ENCODE data around the gene PPFIA3.

DNA sequence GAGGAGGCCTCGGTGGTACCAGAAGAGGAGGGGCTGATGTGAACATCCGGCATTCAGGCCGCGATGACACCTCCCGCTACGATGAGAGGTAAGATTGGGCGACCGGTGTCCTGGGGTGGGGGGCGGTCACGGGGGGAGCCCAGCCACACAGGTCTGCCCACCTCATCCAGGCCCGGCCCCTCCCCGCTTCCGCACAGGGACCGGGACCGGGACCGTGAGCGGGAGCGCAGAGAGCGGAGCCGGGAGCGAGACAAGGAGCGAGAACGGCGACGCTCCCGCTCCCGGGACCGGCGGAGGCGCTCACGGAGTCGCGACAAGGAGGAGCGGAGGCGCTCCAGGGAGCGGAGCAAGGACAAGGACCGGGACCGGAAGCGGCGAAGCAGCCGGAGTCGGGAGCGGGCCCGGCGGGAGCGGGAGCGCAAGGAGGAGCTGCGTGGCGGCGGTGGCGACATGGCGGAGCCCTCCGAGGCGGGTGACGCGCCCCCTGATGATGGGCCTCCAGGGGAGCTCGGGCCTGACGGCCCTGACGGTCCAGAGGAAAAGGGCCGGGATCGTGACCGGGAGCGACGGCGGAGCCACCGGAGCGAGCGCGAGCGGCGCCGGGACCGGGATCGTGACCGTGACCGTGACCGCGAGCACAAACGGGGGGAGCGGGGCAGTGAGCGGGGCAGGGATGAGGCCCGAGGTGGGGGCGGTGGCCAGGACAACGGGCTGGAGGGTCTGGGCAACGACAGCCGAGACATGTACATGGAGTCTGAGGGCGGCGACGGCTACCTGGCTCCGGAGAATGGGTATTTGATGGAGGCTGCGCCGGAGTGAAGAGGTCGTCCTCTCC is 11.5 kb upstream of the PPFIA3 start:
- TF ChIP-seq, protein P1, sequence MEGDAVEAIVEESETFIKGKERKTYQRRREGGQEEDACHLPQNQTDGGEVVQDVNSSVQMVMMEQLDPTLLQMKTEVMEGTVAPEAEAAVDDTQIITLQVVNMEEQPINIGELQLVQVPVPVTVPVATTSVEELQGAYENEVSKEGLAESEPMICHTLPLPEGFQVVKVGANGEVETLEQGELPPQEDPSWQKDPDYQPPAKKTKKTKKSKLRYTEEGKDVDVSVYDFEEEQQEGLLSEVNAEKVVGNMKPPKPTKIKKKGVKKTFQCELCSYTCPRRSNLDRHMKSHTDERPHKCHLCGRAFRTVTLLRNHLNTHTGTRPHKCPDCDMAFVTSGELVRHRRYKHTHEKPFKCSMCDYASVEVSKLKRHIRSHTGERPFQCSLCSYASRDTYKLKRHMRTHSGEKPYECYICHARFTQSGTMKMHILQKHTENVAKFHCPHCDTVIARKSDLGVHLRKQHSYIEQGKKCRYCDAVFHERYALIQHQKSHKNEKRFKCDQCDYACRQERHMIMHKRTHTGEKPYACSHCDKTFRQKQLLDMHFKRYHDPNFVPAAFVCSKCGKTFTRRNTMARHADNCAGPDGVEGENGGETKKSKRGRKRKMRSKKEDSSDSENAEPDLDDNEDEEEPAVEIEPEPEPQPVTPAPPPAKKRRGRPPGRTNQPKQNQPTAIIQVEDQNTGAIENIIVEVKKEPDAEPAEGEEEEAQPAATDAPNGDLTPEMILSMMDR (IDR thresholded peaks at IDR 0.05), result no peak
- no peak for TF ChIP-seq POLR2A (IDR thresholded peaks at IDR 0.05)

All from tibial nerve (tissue), 3 donors.